ENCODE results near the gene PTP4A1.
A peak's percentile ranks its signal among the peaks of the same experiment; 100 is the strongest.

Gene PTP4A1

DNA sequence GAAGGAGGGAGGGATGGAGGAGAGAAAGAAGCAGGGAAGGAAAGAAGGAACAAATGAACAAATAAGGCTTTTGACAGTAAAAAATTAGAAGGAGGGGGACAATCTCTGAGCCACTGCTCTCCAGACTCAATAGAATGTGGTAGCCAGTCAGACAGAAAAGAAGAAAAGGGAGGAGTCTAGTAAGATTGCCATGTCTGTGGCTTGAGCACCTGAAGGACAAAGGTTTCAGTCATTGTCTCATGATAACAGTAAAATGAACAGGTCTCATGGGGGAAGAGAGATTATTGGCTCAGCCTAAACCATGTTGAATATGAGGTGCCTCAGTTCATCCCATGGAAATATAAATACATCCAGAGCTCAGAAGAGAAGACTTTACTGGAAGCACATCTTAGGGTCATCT, 14.0 kb upstream of the PTP4A1 start:
- no peak for DNase-seq

DNA sequence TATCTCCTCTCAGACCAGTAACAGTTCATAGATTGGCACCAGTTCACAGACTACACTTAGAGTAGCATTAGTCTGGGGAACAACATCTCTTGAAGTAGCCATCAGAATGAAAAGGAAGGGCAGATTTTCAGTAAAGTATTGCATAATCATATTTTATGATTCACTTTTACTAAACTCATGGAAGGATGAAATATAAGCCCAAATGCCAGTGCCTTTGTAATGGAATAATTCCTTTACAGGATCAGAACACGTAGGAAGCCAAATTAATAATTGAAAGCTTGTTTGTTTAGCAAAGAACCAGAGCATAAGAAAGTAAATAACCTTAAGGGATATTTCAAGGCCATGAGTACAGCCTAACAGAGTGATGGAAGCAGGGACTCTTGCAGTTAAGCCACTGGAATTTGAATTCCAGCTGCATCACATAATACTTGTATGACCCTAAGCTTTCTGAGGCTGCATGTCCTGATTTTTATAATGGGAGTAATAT, 11.4 kb upstream of the PTP4A1 start:
- DNase-seq: no peak

DNA sequence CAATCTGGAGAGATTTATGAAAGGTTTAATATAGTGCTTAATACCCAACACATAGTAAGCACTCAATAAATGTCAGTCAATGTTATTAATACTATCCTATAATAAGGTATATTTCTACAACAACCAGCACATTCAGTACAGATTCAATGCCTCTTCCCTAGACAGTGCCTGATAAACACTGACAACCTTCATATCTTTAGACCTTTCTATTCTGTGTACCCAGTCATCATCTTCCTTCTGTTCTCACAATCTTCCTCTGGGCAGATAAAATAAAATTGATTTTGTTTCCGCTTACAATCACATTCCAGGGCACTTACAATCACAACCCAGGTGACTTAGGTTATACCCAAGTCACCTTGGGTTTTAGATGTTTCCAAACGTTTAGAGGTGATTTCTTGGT, 11.0 kb upstream of the PTP4A1 start:
- no peak for DNase-seq

DNA sequence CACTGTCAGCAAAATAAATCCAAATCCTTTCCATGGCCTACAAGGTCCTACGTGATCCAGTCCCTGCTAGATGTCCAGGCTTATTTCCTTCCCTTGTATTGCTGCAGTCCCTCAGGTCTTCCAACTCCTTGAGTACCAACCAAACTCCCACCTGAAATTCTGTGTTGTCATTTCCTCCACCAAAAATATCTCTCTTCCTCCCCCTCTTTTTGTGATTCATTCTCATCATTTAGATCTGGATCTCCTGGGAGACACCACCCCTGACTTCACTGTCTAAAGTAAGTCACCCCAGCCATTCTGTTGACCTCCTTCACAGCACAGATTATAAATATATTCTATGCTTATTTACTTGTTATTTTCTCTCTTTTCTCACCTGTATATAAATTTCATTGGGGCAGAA, 9.0 kb upstream of the PTP4A1 start:
- DNase-seq: no peak

DNA sequence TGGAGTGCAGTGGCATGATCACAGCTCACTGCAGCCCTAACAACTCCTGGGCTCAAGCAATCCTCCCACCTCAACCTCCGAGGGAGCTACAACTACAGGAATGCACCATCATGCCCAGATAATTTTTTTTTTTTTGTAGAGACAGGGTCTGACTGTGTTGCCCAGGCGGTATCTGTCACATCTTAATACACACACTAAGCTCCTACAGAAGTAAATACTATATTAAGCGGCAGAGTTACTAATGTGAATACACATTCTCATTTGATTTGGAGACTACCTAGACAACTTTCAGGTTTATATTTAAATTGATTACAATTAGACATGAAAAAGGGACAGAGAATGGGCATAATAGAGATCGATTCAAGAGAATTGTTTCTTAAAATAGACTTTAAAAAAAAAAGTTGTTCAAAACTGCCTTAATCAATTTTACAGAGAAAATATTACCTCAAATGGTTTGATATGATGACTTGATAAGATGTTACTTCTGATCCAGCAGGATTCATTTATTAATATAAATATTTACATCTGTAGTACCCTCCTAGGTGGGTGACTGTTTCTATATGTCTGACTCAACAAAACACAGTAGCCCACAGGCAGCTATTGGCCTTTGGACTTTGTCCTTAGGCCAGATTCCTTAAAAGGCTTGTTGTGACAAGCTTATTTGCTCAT, 7.1 kb upstream of the PTP4A1 start:
- DNase-seq: no peak

DNA sequence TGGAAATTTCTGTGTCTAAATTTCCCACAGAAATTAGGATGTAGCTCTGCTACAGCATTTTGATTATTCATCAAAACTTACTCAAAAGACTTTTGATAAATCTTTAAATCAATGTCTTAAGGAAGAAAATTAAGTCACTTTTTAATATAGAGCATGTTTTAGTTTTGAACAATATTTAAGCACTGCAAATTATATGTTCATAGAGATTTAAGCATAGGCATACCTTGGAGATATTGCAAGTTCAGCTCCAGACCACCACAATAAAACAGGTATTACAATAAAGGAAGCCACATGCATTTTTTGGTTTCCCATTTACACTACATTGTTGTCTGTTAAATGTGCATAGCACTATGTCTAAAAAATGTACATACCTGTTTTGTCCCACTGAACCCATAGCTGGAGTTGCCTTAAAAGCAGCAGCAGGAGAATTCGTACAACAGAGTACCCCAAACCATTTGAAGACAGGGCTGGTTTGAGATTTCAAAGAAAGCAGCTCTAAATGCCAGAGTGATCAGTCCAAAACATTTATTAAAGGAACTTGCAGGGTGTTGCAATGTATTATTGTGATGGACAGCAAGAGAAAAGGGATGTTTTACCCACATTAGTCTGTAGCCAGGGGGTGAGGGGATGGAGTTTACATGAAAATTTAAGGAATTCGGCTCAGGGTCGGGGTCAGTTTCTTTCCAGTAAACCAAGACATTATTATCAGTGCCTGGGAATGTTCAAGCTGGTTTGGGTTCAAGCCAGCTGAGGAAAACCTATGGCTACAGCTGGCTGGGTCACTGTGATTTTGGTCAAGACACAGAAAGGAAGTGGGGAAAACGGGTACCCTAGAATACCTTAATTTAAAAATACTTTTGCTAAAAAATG, 6.3 kb upstream of the PTP4A1 start:
- DNase-seq: no peak

DNA sequence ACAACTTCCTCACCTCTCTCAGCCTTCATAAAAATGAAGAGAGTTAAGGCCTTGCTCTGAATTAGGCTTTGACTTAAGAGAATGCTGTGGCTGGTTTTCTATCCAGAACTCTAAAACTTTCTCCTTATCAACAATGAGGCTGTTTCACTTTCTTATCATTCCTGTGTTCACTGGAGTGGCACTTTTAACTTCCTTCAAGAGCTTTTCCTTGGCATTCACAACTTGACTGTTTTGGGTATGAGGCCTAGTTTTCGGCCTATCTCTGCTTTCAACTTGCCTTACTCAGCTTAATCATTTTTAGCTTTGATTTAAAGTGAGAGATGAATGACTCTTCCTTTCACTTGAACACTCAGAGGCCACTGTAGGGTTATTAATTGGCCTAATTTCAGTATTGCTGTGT, 4.3 kb upstream of the PTP4A1 start:
- DNase-seq: no peak

DNA sequence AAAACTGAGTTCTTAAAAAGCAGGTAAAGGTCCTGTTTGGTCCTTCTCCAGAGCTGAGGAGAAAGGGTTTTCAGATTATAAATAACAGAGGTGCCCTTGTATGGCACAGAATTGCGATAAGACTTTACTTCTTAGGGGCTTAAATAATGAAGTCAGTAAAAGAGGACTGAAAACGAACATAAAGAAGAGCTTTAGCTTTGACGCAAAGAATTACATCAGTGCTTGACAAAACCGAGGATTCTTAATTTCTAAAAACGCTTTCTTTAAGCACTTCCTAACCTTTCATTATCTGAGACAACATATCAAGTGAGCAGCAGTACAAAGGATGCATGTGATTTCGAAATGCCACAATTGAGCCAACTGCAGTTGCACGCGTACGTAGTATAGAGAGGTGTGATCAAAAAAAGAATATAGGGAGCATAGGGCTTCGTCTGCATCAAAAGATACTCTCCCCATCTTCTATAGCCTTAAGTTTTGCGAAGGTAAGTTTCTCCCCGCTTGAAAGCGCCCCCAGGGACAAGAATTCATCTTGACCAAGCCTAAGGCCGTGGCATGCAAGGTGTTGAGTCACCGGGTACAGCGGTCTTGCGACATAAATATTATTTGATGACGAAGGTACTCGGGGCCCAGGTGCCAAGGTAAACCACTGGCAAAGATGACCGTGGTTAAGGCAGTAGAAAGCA, 778 bp upstream of the PTP4A1 start:
- DNase-seq: peak; percentile 64

DNA sequence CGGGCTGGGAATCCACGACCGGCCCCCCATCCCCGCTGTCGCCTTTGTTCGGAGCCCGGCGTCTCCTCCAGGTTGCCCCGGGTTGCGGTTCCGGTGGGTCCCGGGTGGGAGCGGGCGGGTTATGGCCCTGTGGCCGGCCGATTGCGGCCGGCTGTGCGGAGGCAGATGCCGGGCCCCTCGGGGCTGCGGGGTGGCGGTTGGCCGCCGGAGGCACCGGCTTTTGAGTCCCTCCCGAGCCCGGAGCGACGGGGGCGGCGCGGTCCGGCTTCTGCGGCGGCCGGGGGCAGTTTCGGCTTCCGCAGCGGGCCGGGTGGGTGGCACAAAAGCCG, 431 bp downstream of the PTP4A1 start:
- DNase-seq: no peak

DNA sequence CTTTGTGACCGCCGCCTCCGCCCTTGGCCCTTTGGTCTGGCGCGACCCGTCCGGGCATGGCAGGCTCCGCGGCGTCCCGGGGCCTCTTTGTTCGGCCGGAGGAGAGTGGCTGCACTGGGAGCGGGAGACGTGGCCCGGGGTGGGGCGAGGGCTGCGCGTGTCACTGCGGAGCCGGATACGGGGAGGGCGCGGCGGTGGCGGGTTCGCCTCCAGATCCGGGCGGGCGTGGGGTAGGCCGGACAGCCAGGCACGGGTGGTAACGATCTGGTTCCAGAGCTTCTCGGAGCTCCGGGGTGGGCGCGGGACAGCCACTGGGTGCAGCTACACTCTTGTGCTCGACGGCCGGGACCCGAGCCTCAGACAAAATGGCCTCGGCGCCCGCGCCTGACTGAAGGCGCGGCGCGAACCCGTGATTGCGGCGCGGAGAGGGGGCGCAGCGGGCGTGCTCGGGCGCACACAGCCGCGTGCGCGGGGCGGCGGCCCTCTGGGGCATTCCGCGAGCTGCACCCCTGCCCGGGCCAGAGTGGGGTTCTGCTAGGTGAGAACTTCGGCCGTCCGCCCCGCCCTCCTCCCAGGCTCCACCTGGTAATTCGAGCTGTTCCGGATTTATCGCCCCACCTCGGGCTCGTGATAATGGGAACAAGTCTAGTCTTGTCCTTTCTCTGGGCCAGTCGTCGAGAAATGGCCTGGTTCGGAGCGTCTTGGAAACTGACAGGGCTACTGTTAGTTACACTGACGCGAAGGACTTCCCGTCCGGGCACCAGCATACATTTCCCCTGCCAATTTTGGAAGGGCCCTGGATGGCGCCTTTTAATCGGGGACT, 1.0 kb downstream of the PTP4A1 start:
- peak; percentile 94 for DNase-seq

DNA sequence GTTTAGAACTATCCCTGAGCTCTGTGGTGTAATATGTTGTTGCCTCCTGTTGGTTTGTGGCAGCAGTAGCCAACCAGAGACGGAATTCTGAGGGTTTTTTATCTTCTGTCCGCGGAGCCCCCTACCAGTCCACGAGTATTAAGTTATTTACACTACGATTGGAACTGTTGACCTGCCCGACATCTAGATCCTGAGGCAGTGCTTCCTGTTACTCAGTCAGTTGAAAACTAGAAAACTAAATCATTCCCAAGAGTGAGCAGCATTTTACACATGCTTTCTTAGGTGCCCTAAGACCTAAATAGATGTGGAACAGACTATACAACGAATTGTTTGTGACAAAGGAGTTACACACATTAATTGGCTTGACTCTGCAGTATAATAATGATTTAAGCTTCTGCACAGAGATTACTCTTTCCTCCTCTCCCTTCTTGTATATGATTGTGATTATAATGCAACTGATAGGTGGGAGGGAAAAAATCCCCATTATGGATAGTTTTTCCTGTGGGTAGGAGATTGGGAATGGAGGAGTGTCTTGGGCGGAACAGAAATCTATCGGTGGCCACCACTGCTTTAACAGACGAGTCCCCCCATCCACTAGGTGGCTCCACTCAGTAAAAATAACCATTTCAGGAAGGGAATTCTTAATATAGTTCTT, 1.7 kb downstream of the PTP4A1 start:
- DNase-seq: no peak

DNA sequence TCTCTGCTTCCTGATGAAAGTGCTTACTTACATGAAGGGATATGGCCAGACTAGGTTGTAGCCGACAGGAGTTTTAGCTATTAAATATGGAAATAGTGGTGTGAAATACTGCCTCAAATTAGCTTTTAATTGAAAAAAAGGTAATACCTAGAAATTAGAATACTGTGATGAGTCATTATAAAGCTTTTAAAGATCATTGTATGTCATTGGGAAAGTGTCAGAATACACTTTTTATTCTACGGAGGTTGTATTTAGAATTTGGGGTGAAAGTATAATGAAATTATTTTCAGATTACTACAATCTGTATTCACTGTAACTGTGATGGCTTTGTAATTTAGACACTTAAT, 2.2 kb downstream of the PTP4A1 start:
- no peak for DNase-seq

DNA sequence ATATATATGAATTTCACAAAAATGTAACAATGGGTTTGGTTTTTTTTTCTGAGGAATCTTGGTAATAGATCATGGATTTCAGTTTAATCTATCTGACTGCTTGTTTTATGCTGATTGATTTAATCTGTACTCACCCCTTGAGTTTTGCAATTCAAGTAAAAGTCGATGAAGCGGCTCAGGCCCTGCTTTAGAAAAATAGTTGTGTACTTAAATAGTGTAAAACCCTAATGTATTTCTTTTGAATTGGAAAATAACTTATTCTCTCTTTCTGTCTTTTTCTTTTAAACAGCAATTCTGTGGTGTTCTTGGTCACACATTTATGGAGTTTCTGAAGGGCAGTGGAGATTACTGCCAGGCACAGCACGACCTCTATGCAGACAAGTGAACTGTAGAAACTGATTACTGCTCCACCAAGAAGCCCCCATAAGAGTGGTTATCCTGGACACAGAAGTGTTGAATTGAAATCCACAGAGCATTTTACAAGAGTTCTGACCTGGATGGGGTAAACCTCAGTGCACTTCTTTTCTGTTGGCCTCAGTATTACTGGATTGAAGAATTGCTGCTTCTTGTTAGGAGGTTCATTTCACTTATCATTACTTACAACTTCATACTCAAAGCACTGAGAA, 4.0 kb downstream of the PTP4A1 start:
- DNase-seq: no peak

DNA sequence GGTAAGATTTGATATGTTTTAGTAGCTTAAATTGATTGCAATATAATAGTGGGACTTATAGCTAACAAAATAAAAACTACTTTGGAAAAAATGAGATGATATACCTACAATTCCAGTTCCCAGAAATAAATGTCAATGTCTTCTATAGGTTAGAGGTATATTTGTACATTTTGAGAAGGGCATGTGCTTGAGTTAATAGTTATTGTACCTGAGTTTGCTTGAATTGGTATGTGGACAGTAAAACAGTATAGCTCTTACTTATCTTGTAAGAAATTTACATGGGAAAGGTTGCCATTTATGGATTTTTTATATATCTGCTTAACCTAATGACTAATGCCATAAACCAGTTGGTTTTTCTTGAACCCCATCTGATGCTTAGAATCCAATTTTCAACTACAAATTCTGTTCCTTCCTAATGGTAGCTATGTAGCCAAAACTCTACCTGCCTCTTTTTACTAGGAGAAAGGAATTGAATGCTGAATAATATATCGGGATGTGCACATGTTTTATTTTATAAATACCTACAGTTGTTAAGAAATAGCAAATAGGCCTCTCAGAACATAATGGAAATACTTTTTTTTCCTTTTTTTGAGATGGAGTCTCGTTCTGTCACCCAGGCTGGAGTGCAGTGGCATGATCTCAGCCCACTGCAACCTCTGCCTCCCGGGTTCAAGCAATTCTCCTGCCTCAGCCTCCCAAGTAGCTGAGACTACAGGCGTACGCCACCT, 4.9 kb downstream of the PTP4A1 start:
- no peak for DNase-seq

DNA sequence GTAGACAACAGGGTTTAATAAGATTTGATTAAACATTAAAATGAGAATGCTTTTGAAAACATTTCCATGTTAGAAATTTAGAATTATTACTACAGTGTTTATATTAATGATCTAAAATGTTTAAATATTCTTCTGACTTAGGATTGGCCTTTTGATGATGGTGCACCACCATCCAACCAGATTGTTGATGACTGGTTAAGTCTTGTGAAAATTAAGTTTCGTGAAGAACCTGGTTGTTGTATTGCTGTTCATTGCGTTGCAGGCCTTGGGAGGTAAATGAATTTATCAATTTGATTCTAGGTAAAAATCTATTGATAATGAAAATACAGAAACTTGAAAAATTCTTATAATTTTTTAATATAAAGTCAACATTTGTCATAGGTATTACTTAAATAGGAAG, 6.5 kb downstream of the PTP4A1 start:
- DNase-seq: no peak

DNA sequence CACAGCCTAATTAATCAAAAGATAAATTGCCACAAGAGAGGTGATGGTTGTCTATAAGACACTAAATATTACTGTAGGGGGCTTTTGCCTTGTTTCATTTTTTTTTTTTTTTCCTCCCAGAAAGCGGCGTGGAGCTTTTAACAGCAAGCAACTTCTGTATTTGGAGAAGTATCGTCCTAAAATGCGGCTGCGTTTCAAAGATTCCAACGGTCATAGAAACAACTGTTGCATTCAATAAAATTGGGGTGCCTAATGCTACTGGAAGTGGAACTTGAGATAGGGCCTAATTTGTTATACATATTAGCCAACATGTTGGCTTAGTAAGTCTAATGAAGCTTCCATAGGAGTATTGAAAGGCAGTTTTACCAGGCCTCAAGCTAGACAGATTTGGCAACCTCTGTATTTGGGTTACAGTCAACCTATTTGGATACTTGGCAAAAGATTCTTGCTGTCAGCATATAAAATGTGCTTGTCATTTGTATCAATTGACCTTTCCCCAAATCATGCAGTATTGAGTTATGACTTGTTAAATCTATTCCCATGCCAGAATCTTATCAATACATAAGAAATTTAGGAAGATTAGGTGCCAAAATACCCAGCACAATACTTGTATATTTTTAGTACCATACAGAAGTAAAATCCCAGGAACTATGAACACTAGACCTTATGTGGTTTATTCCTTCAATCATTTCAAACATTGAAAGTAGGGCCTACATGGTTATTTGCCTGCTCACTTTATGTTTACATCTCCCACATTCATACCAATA, 7.8 kb downstream of the PTP4A1 start:
- DNase-seq: no peak

DNA sequence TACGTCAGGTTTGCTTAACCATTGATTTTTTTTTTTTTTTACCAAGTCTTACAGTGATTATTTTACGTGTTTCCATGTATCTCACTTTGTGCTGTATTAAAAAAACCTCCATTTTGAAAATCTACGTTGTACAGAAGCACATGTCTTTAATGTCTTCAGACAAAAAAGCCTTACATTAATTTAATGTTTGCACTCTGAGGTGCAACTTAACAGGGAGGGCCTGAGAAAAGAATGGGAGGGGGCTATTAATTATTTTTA, 8.4 kb downstream of the PTP4A1 start:
- DNase-seq: no peak

DNA sequence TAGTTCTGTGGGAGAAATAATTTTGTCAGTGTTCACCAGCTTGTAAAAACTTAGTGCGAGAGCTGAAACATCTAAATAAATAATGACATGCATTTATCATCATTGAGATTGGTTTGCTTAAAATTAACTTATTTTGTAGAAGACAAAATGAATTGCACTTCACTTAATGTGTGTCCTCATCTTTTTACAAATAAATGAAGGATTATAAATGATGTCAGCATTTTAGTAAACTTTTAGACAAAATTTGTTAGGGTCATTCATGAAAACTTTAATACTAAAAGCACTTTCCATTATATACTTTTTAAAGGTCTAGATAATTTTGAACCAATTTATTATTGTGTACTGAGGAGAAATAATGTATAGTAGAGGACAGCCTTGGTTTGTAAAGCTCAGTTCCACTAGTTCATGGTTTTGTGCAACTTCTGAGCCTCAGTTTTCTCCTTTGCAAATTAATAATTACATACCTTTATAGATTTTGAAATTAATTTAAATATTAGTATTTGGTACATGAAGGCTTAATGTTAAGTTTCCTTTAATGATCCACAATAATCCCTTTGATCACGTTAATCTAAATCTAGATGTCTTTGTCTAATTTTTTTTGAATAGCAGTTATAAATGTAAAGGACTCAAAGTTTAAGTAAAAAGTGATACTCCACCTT, 9.2 kb downstream of the PTP4A1 start:
- DNase-seq: no peak

DNA sequence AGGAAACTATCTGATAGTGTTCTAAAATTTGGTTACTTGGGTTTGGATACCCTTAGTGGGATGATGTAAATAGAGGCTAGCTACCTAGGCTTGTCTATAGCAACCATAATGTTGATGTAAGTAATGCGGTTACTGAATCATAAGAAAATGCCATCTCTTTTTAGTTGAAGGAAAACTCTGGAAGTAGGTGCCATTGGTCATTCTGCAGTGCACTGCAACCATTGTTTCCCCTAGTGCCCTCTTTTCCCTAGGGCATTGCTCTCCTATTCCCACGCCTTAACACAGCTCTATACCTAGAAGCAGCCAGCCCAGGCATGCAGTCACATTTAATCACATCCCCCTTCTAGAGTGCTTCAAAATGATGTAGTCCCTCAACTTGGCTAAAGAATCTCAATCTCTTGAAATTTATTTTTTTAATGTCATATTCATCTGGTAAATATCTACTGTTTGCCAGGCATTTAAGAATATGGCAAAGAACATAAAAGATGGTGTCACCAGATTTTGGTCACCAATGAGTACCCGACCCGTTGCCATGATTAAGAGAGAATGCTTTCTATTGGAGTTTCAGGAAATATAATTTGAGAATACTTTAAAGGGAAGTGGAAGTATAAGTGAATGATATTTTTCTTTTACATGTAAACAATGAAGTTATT, 10.4 kb downstream of the PTP4A1 start:
- no peak for DNase-seq

DNA sequence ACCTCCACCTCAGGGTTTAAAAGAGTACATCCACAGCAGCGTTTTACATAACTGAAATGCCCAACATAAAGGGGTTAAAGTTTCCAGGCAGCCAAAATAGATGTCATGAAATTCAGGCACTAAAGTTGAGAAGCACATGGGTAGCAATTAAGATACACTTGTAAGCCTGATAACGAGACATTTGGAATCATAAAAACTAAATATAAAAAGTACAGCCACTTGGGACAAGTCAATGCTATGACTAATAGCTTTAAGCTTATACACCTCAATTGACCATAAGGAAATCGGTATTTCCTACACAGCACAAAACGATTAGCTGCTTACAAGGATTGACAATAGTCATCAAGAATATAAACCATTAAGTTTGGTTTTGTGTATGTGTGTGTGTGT, 11.8 kb downstream of the PTP4A1 start:
- no peak for DNase-seq

Measured in DMS79 (cell line).